MCF 10A (cell line): Measurements from ENCODE around the gene RPGRIP1L. TPM values are rescaled to one million over a fixed set of nuclear protein-coding genes. Genes with fewer than 3 reads are reported as not detected.

Experiments
- BruUV-seq: library from RNA; stranded (reverse); fragments of 400-500 nt; replicated peaks from 2 replicates; lab custom pipeline; 2021; lab: Mats Ljungman, UMichigan
- CTCF ChIA-PET: fragments of 300-600 bp; sonication (Branson Sonifier 250); formaldehyde crosslinking; extraction: SDS; loops from one replicate; lab custom pipeline; 2021; ENCODE audit warnings: antibody characterized with exemption, inconsistent platforms; lab: Yijun Ruan, JAX
- POLR2A ChIA-PET: fragments of 300-600, 350-650 bp; sonication (Branson Sonifier 250); formaldehyde crosslinking; extraction: SDS; loops from one replicate; lab custom pipeline; 2020; ENCODE audit warnings: antibody characterized with exemption, inconsistent platforms; lab: Yijun Ruan, JAX
- DNase-seq: peaks from one replicate; pipeline ENCODE4 v3.0.0-alpha.2; 2018; ENCODE audit not compliant: unreplicated experiment
- H3K27ac Mint-ChIP-seq: one replicate; pipeline ENCODE4 v1.8.0; 2022; ENCODE audit warnings: mild to moderate bottlenecking, low read depth, mixed read lengths; ENCODE audit not compliant: unreplicated experiment
- H3K27me3 Mint-ChIP-seq: one replicate; pipeline ENCODE4 v1.8.0; 2022; ENCODE audit warnings: mixed read lengths; ENCODE audit not compliant: insufficient read depth, unreplicated experiment
- H3K36me3 Mint-ChIP-seq: one replicate; pipeline ENCODE4 v1.8.0; 2022; ENCODE audit warnings: mild to moderate bottlenecking, moderate library complexity, mixed read lengths; ENCODE audit not compliant: insufficient read depth, unreplicated experiment
- H3K4me1 Mint-ChIP-seq: one replicate; pipeline ENCODE4 v1.8.0; 2022; ENCODE audit warnings: mixed read lengths; ENCODE audit not compliant: insufficient read depth, unreplicated experiment
- H3K4me3 Mint-ChIP-seq: one replicate; pipeline ENCODE4 v1.8.0; 2022; ENCODE audit warnings: mild to moderate bottlenecking, moderate library complexity, mixed read lengths; ENCODE audit not compliant: unreplicated experiment
- H3K9me3 Mint-ChIP-seq: one replicate; pipeline ENCODE4 v1.8.0; 2022; ENCODE audit warnings: mixed read lengths; ENCODE audit not compliant: unreplicated experiment
- intact Hi-C: fragments of 100-400 bp; cut with micrococcal nuclease; formaldehyde crosslinking; loops from 2 replicates; pipeline ENCODE4 v1.14.1; 2022
- total RNA-seq: library from RNA; stranded (reverse); gene quantifications from 2 replicates; pipeline ENCODE4 v1.2.3, GENCODE V29; 2022
- TF ChIP-seq, protein P1 (sequence below): fragments of 200-600 bp; IDR thresholded peaks from one replicate; pipeline ENCODE4 v1.8.0; 2022; ENCODE audit warnings: antibody characterized with exemption, mild to moderate bottlenecking; ENCODE audit not compliant: unreplicated experiment

The RPGRIP1L gene
- total RNA-seq, 1 experiment from 2014 or later, result 13.4 TPM

DNA sequence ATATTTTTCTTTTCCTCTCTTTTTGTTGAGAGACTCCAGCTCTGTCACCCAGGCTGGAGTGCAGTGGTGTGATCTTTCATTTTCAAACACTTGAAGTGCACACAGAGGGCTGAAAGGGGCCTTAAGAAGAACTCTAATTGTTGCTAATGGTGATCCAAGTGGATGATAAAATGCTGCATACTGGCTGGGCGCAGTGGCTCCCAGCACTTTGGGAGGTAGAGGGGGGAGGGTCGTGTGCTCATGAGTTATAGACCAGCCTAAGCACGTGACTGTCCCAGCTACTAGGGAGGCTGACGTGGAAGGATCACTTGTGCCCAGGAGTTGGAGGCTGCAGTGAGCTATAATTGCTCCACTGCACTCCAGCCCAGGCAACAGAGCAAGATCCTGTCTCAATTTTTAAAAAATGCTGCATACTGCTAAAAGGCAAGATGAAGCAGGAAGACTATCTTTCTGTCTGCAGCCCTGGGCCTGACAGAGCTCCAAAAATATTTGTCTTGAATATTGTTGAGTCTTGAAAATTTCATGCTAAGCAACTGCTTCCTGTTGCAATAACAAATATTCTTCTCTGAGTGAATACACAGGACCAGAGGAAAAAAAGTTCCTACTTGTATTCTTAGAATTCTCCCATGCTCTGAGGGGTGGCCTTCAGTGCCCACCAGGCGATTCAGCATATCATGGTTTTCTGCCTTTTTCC, 137.0 kb downstream of the RPGRIP1L start:
- peaks cover 29% of the 10 kb centered on the region for H3K9me3 Mint-ChIP-seq
- H3K27me3 Mint-ChIP-seq, result no peaks in the 10 kb centered on the region
- H3K4me3 Mint-ChIP-seq, result no peak overlapping the region
- peaks cover 6% of the 10 kb centered on the region for H3K4me1 Mint-ChIP-seq
- H3K36me3 Mint-ChIP-seq, result peaks cover 3% of the 10 kb centered on the region
- CTCF ChIA-PET, result interaction anchor here (0.6 to 1.0 kb wide), 3 partner anchors 9 to 1536 kb away, joined by 3 to 4 read pairs (median 4); no protein-coding TSS in a partner anchor
- no peak for DNase-seq
- POLR2A ChIA-PET, result no interaction called here
- no TSS peak for BruUV-seq
- H3K27ac Mint-ChIP-seq, result no peak overlapping the region
- TF ChIP-seq, protein P1, sequence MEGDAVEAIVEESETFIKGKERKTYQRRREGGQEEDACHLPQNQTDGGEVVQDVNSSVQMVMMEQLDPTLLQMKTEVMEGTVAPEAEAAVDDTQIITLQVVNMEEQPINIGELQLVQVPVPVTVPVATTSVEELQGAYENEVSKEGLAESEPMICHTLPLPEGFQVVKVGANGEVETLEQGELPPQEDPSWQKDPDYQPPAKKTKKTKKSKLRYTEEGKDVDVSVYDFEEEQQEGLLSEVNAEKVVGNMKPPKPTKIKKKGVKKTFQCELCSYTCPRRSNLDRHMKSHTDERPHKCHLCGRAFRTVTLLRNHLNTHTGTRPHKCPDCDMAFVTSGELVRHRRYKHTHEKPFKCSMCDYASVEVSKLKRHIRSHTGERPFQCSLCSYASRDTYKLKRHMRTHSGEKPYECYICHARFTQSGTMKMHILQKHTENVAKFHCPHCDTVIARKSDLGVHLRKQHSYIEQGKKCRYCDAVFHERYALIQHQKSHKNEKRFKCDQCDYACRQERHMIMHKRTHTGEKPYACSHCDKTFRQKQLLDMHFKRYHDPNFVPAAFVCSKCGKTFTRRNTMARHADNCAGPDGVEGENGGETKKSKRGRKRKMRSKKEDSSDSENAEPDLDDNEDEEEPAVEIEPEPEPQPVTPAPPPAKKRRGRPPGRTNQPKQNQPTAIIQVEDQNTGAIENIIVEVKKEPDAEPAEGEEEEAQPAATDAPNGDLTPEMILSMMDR, result no peak
- intact Hi-C loops, result no loop called here

GRCh38 chr16:53565296-53565863, 138.3 kb downstream of the RPGRIP1L start:
- no peaks in the 10 kb centered on the region for H3K36me3 Mint-ChIP-seq

GRCh38 chr16:53563426-53563825, 140.2 kb downstream of the RPGRIP1L start:
- H3K36me3 Mint-ChIP-seq, result no peaks in the 10 kb centered on the region
- DNase-seq, result no peak
- no peaks in the 10 kb centered on the region for H3K27me3 Mint-ChIP-seq
- ChIA-PET POLR2A (interaction anchor here (0.6 kb wide), 1 partner anchor 722 kb away, joined by 3 read pairs; no protein-coding TSS in a partner anchor), CTCF (no interaction called here)
- H3K27ac Mint-ChIP-seq, result no peak overlapping the region
- H3K4me3 Mint-ChIP-seq, result no peak overlapping the region
- intact Hi-C loops, result no loop called here
- H3K9me3 Mint-ChIP-seq, result peaks cover 8% of the 10 kb centered on the region
- no TSS peak for BruUV-seq
- TF ChIP-seq, protein P1, result no peak
- peaks cover 6% of the 10 kb centered on the region for H3K4me1 Mint-ChIP-seq

More at GRCh38 chr16:53565296-53565863, 138.3 kb downstream of the RPGRIP1L start:
- no peak for DNase-seq
- TF ChIP-seq, protein P1, result no peak
- Mint-ChIP-seq H3K4me3 (no peak overlapping the region), H3K27me3 (no peaks in the 10 kb centered on the region), H3K9me3 (peaks cover 16% of the 10 kb centered on the region), H3K27ac (no peak overlapping the region), H3K4me1 (peaks cover 6% of the 10 kb centered on the region)
- no TSS peak for BruUV-seq
- intact Hi-C loops, result no loop called here
- CTCF ChIA-PET, result interaction anchor here (0.6 to 0.7 kb wide), 2 partner anchors 37 to 204 kb away, joined by 4 to 5 read pairs; no protein-coding TSS in a partner anchor
- POLR2A ChIA-PET, result no interaction called here
